ENCODE data around the gene ANKDD1B.

ANKDD1B gene

DNA sequence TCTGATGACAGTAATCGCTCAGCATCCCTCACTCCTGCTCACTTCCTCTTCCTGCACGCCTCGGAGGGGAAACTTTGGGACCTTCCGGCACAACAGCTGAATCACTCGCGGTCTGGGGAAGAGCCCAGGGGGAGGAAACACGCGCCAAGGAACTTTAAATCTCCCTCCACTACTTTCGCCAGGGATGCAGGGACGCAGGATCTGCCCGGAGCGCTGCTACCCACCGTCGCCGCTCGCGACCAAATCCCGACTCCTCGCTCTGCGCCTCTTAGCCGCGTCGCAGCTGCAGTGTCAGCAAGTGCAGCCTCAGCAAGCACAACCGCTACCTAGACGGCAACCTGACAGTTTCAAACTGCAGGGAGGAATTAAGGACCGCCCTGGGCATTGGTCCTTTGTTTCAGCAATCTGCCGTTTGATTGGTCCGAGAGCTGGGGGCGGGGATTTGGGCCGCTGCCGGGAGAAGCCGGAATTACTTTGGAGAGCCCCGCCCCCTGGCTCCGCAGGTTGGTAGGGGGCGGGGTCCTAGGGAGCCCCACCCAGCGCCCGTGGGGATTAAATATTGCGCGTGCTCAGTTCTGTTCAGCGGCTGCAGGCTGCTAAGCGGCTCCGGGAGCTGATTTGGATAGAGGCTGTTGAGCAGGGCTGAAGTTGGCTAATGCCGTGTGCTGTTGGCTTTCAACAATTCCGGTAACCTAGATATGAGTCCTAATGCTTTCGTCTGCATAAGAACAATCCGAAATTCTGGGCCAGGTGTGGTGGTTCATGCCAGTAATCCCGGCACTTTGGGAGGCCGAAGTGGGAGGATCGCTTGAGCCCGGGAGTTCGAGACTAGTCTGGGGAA lies 106.0 kb downstream of the ANKDD1B start, which contains the start of gene POC5:
TSS of gene POC5 (minus strand) at position 356 of the 841 bp plus-strand sequence. CDS start 4,500 bp downstream, outside the sequence.
- Histone ChIP-seq H3K9ac (ENCODE audit: low read length) (peak within 1 kb of the TSS; percentile 86), H3K4me3 (ENCODE audit: low read length) (peak within 1 kb of the TSS; percentile 88), H3K9me3 (replicated peaks; ENCODE audit: insufficient read depth, low read length) (no peaks in the 10 kb centered on the region), H3K4me1 (ENCODE audit: low read length) (0 out of 2 replicates have a peak, but pooled peaks cover 6% of the 10 kb centered on the region), H3K36me3 (replicated peaks; ENCODE audit: insufficient read depth, low read length) (no peaks in the 10 kb centered on the region), H3K4me2 (ENCODE audit: low read depth, low read length) (peak within 1 kb of the TSS; percentile 63), H3K9me2 (replicated peaks; ENCODE audit: insufficient read depth, low read length) (no peaks in the 10 kb centered on the region), H3K27me3 (replicated peaks; ENCODE audit: insufficient read depth, low read length) (no peaks in the 10 kb centered on the region), H3F3A (ENCODE audit: insufficient read depth, low read length) (peaks cover 6% of the 10 kb centered on the region; the same call in 1 of the 2 replicates), H2AFZ (ENCODE audit: low read length) (peak within 1 kb of the TSS; percentile 72), H3K27ac (ENCODE audit: low read length) (peak within 1 kb of the TSS; percentile 93), H3K79me2 (ENCODE audit: low read length) (peaks cover 47% of the 10 kb centered on the region), H4K20me1 (ENCODE audit: insufficient read depth, low read length) (0 out of 2 replicates have a peak, but pooled peaks cover 2% of the 10 kb centered on the region)
- DNase-seq, result peak; percentile 99
- no peak for TF ChIP-seq EZH2phosphoT487 (IDR thresholded peaks at IDR 0.05; ENCODE audit: low read length)
- TF ChIP-seq EZH2 (optimal IDR thresholded peaks at IDR 0.05; ENCODE audit: low read depth, low read length), result no peak
- no peak for TF ChIP-seq CTCF (IDR thresholded peaks at IDR 0.05; ENCODE audit: low read length)

DNA sequence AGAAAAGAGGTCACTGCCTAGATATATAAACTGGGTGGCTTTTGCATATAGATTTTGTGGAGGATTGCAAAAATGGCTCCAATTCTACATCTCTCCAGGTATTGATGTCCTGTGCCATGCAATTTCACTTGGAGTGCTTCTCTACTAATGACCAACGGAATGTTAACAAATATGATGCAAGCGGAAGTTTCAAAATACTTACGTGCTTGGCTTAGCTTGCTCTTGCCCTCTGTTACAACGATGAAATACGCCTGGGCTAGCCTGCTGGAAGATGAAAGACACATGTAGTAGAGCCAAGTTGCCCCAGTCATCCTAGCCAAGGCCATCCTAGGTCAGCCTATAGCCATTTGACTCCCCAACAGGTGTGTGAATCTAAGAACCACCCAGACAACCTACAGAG lies 109.6 kb downstream of the ANKDD1B start:
- H3K36me3 ChIP-seq (replicated peaks; ENCODE audit: insufficient read depth, low read length), result no peaks in the 10 kb centered on the region
- no peaks in the 10 kb centered on the region for H3K9me2 ChIP-seq (replicated peaks; ENCODE audit: insufficient read depth, low read length)
- no peak for DNase-seq
- no peak overlapping the region for H3K27ac ChIP-seq (ENCODE audit: low read length)
- no peaks in the 10 kb centered on the region for H3K9me3 ChIP-seq (replicated peaks; ENCODE audit: insufficient read depth, low read length)
- H3K27me3 ChIP-seq (replicated peaks; ENCODE audit: insufficient read depth, low read length), result no peaks in the 10 kb centered on the region
- H3K4me3 ChIP-seq (ENCODE audit: low read length), result no peak overlapping the region
- H3K4me2 ChIP-seq (ENCODE audit: low read depth, low read length), result no peak overlapping the region
- H4K20me1 ChIP-seq (ENCODE audit: insufficient read depth, low read length), result no peaks in the 10 kb centered on the region
- no peak for TF ChIP-seq EZH2 (optimal IDR thresholded peaks at IDR 0.05; ENCODE audit: low read depth, low read length)
- TF ChIP-seq EZH2phosphoT487 (IDR thresholded peaks at IDR 0.05; ENCODE audit: low read length), result no peak
- TF ChIP-seq CTCF (IDR thresholded peaks at IDR 0.05; ENCODE audit: low read length), result no peak
- 0 out of 2 replicates have a peak, but pooled peaks cover 1% of the 10 kb centered on the region for H3K4me1 ChIP-seq (ENCODE audit: low read length)
- H3F3A ChIP-seq (ENCODE audit: insufficient read depth, low read length), result peaks cover 6% of the 10 kb centered on the region; the same call in 1 of the 2 replicates
- H3K79me2 ChIP-seq (ENCODE audit: low read length), result peaks cover 12% of the 10 kb centered on the region
- H3K9ac ChIP-seq (ENCODE audit: low read length), result no peak overlapping the region
- H2AFZ ChIP-seq (ENCODE audit: low read length), result no peak overlapping the region

All from MM.1S (cell line).